H1 (cell line): ENCODE measurements around the gene NLRP7. TPM values are rescaled to one million over a fixed set of nuclear protein-coding genes. Genes with fewer than 3 reads are reported as not detected.

Experiments used
- CTCF ChIA-PET: fragments of 300-600 bp; sonication (Branson Sonifier 250); formaldehyde crosslinking; loops from one replicate; lab custom pipeline; 2021; ENCODE audit not compliant: partially characterized antibody; lab: Charles Lee
- POLR2A ChIA-PET: fragments of 300-600 bp; sonication (Branson Sonifier 250); formaldehyde crosslinking; loops from one replicate; lab custom pipeline; 2021; ENCODE audit warnings: inconsistent platforms; ENCODE audit not compliant: partially characterized antibody; lab: Charles Lee
- DNase-seq, 2 experiments: peaks; one replicate each; pipeline versions ENCODE4 v3.0.0 to v3.0.0-alpha.2; 2010 to 2022; ENCODE audit warnings: low spot score in 2 of 2, low read depth in 1 of 2, mixed read lengths in 1 of 2
- FAIRE-seq: peaks from 2 replicates; lab custom pipeline; 2011; peaks lifted over from hg19 to GRCh38; lab: Jason Lieb, UNC
- H2AFZ ChIP-seq: 2 replicates; pipeline ENCODE4 v1.8.1; 2012; ENCODE audit warnings: low read length, inconsistent platforms
- H2AK5ac ChIP-seq: 2 replicates; pipeline ENCODE4 v1.6.1; 2013; ENCODE audit warnings: low read depth, low read length
- H2BK120ac ChIP-seq: replicated peaks from 2 replicates; pipeline ENCODE3; 2013; ENCODE audit warnings: low read depth, low read length, inconsistent platforms
- H2BK12ac ChIP-seq: 2 replicates; pipeline ENCODE4 v1.6.1; 2013; ENCODE audit warnings: low read depth, low read length
- H2BK15ac ChIP-seq: 2 replicates; pipeline ENCODE4 v1.6.1; 2013; ENCODE audit warnings: low read length
- H2BK20ac ChIP-seq: 2 replicates; pipeline ENCODE4 v1.6.1; 2013; ENCODE audit warnings: low read length
- H2BK5ac ChIP-seq: 2 replicates; pipeline ENCODE4 v1.6.1; 2013; ENCODE audit warnings: low read depth, low read length
- H3K14ac ChIP-seq: 2 replicates; pipeline ENCODE4 v1.6.1; 2013; ENCODE audit warnings: inconsistent platforms; ENCODE audit not compliant: insufficient read length
- H3K18ac ChIP-seq: 2 replicates; pipeline ENCODE4 v1.6.1; 2013; ENCODE audit warnings: low read length; ENCODE audit errors: extremely low read depth
- H3K23ac ChIP-seq: 2 replicates; pipeline ENCODE4 v1.6.1; 2013; ENCODE audit warnings: inconsistent platforms; ENCODE audit not compliant: insufficient read length
- H3K23me2 ChIP-seq: 2 replicates; pipeline ENCODE4 v1.6.1; 2013; ENCODE audit warnings: low read depth, low read length
- H3K27ac ChIP-seq: 2 replicates; pipeline ENCODE4 v1.6.1; 2011; ENCODE audit warnings: low read depth, low read length, inconsistent platforms
- H3K27me3 ChIP-seq, 4 experiments: replicated peaks in 1 of 4; 1 replicate in 1 of 4; 2 replicates in 3 of 4; pipeline versions ENCODE4 v1.6.1 to v1.8.1; 2011 to 2013; ENCODE audit warnings: low read length in 3 of 4, mild to moderate bottlenecking in 3 of 4, inconsistent platforms in 2 of 4, mixed read lengths in 2 of 4, moderate library complexity in 1 of 4; ENCODE audit not compliant: control insufficient read depth in 3 of 4, insufficient read depth in 3 of 4; ENCODE audit errors: extremely low read depth in 1 of 4
- H3K36me3 ChIP-seq, 4 experiments: 2 replicates each; pipeline versions ENCODE4 v1.6.1 to v1.8.1; 2011 to 2013; ENCODE audit warnings: mild to moderate bottlenecking in 4 of 4, low read length in 3 of 4, moderate library complexity in 2 of 4, control low read depth in 1 of 4, inconsistent platforms in 1 of 4; ENCODE audit not compliant: insufficient read depth in 4 of 4, control insufficient read depth in 2 of 4
- H3K4ac ChIP-seq: replicated peaks from 2 replicates; pipeline ENCODE3; 2013; ENCODE audit warnings: low read length, low read depth, mixed read lengths, inconsistent platforms; ENCODE audit not compliant: insufficient read length
- H3K4me1 ChIP-seq, 4 experiments: replicated peaks in 1 of 4; 1 replicate in 1 of 4; 2 replicates in 3 of 4; pipeline versions ENCODE4 v1.6.1 to v1.8.1; 2011 to 2013; ENCODE audit warnings: low read length in 3 of 4, inconsistent platforms in 2 of 4, mixed read lengths in 1 of 4; ENCODE audit not compliant: insufficient read depth in 4 of 4, control insufficient read depth in 3 of 4
- H3K4me2 ChIP-seq, 2 experiments: 2 replicates each; pipeline versions ENCODE4 v1.6.1 to v1.8.1; 2011 to 2013; ENCODE audit warnings: low read depth in 2 of 2, low read length in 2 of 2, control low read depth in 1 of 2, inconsistent platforms in 1 of 2, mild to moderate bottlenecking in 1 of 2; ENCODE audit not compliant: insufficient read depth in 1 of 2
- H3K4me3 ChIP-seq, 4 experiments: fragments of 200-600, 300-600 bp in 1 of 4; sonication (generic), shearing (Covaris generic), sonication (Bioruptor Twin) in 1 of 4; 2 replicates each; pipeline versions ENCODE4 v1.5.1 to v1.8.1; 2011 to 2016; ENCODE audit warnings: low read length in 4 of 4, low read depth in 3 of 4, control low read depth in 2 of 4, inconsistent platforms in 2 of 4, mild to moderate bottlenecking in 2 of 4, mixed read lengths in 1 of 4, moderate library complexity in 1 of 4; ENCODE audit not compliant: insufficient read depth in 2 of 4; ENCODE audit errors: extremely low read depth in 1 of 4
- H3K56ac ChIP-seq: replicated peaks from 2 replicates; pipeline ENCODE3; 2013; ENCODE audit warnings: low read depth, mild to moderate bottlenecking, mixed read lengths, low read length, inconsistent platforms; ENCODE audit not compliant: insufficient read length
- H3K79me1 ChIP-seq: 2 replicates; pipeline ENCODE4 v1.6.1; 2013; ENCODE audit warnings: low read depth, low read length, control low read depth
- H3K79me2 ChIP-seq, 2 experiments: 2 replicates each; pipeline versions ENCODE4 v1.6.1 to v1.8.1; 2012 to 2013; ENCODE audit warnings: low read length in 2 of 2, mild to moderate bottlenecking in 2 of 2, inconsistent platforms in 1 of 2; ENCODE audit not compliant: insufficient read depth in 2 of 2, control insufficient read depth in 1 of 2
- H3K9ac ChIP-seq, 4 experiments: replicated peaks in 1 of 4; 1 replicate in 1 of 4; 2 replicates in 3 of 4; pipeline versions ENCODE4 v1.6.1 to v1.8.1; 2011 to 2013; ENCODE audit warnings: low read depth in 3 of 4, low read length in 3 of 4, control low read depth in 2 of 4, mild to moderate bottlenecking in 2 of 4, moderate library complexity in 2 of 4, inconsistent platforms in 1 of 4; ENCODE audit errors: extremely low read depth in 1 of 4
- H3K9me3 ChIP-seq, 2 experiments: 2 replicates each; pipeline versions ENCODE4 v1.6.1 to v1.8.1; 2012 to 2013; ENCODE audit warnings: mild to moderate bottlenecking in 2 of 2, moderate library complexity in 2 of 2, control low read depth in 1 of 2, inconsistent platforms in 1 of 2, low read depth in 1 of 2, low read length in 1 of 2, mixed read lengths in 1 of 2; ENCODE audit not compliant: insufficient read depth in 2 of 2
- H4K20me1 ChIP-seq, 2 experiments: replicated peaks in 1 of 2; 2 replicates each; pipeline versions ENCODE3 to v1.8.1; 2011 to 2013; ENCODE audit warnings: inconsistent platforms in 2 of 2, low read length in 2 of 2, mild to moderate bottlenecking in 1 of 2; ENCODE audit not compliant: insufficient read depth in 2 of 2, control insufficient read depth in 1 of 2
- H4K5ac ChIP-seq: 2 replicates; pipeline ENCODE4 v1.6.1; 2013; ENCODE audit warnings: low read length, low read depth, mixed read lengths, inconsistent platforms; ENCODE audit not compliant: insufficient read length
- H4K8ac ChIP-seq: 2 replicates; pipeline ENCODE4 v1.8.0; 2013; ENCODE audit warnings: mild to moderate bottlenecking, moderate library complexity, low read length, inconsistent platforms; ENCODE audit not compliant: insufficient read depth; ENCODE audit errors: extremely low read depth
- H4K91ac ChIP-seq: replicated peaks from 2 replicates; pipeline ENCODE3; 2013; ENCODE audit warnings: low read length, mixed read lengths, inconsistent platforms; ENCODE audit not compliant: insufficient read length
- ATF2 ChIP-seq: IDR thresholded peaks from 2 replicates; pipeline ENCODE4 v1.6.1; 2012; ENCODE audit warnings: low read length, inconsistent platforms
- JUND ChIP-seq: IDR thresholded peaks from 2 replicates; pipeline ENCODE4 v1.6.1; 2011; ENCODE audit warnings: mild to moderate bottlenecking, improper control_type of control experiment, low read length
- MAX ChIP-seq: IDR thresholded peaks from 2 replicates; pipeline ENCODE4 v1.6.1; 2012; ENCODE audit warnings: inconsistent platforms
- POLR2A ChIP-seq, 2 experiments: IDR thresholded peaks; 1 replicate in 1 of 2; 2 replicates in 1 of 2; pipeline ENCODE4 v1.6.1; 2011; ENCODE audit warnings: low read depth in 2 of 2, low read length in 2 of 2, mild to moderate bottlenecking in 2 of 2; ENCODE audit errors: control extremely low read depth in 1 of 2
- SIRT6 ChIP-seq: IDR thresholded peaks from one replicate; pipeline ENCODE4 v1.7.1; 2012; ENCODE audit warnings: low read length, inconsistent platforms
- WGBS, 2 experiments: shearing (Covaris generic) in 1 of 2; methylation state at CpG; one replicate each; pipeline versions ENCODE4 v1.1.6 to v1.1.7; 2013 to 2015; ENCODE audit warnings: low lambda C conversion rate in 2 of 2, mixed read lengths in 2 of 2, inconsistent platforms in 1 of 2, low coverage in 1 of 2, missing lambda C conversion rate in 1 of 2; ENCODE audit not compliant: insufficient replicate concordance in 2 of 2, insufficient coverage in 1 of 2, insufficient read length in 1 of 2; ENCODE audit errors: extremely low coverage in 1 of 2, missing lambda C conversion rate in 1 of 2; 5-methylcytosine and 5-hydroxymethylcytosine counted together
- polyA plus RNA-seq, 7 experiments: library from polyadenylated mRNA; depleted of rRNA in 3 of 7; stranded (reverse) in 5 of 7; unstranded in 2 of 7; fragments of >200 nt in 5 of 7; fragments of 200-250 nt in 2 of 7; gene quantifications; 1 replicate in 5 of 7; 2 replicates in 1 of 7; 4 replicates in 1 of 7; pipeline versions ENCODE4 v1.2.1 to v1.2.3, GENCODE V29; 2011 to 2013; ENCODE audit warnings: missing spikeins in 2 of 7, mixed read lengths in 2 of 7
- total RNA-seq: library from RNA; stranded (reverse); fragmentation: NEBNext Ultra II Directional; extraction: Animal tissue kit (Norgen Biotek cat#: 25700); gene quantifications from 2 replicates; pipeline ENCODE4 v1.2.1, GENCODE V29; 2021

Gene NLRP7
- total and polyA plus RNA-seq, 2 of the 8 experiments (the other 6 are each of a cell fraction or from before 2014, with no cell fraction given) = 0.91 to 1.2 TPM

GRCh38 chr19:54873990-54874389 is 73.3 kb downstream of the NLRP7 start, which contains the start of gene FCAR:
FCAR (plus strand) TSS chr19:54874235; CDS start chr19:54874290, 55 bp downstream.
- Histone ChIP-seq H3K4me3 (no peak within 1 kb of the TSS), H4K20me1 (no peaks in the 10 kb centered on the region), H3K79me2 (no peaks in the 10 kb centered on the region), H3K4me1 (no peaks in the 10 kb centered on the region), H3K27ac (no peak within 1 kb of the TSS), H4K8ac (no peak within 1 kb of the TSS), H3K18ac (no peak within 1 kb of the TSS), H2BK120ac (no peak within 1 kb of the TSS), H3K9ac (no peak within 1 kb of the TSS), H3K27me3 (no peaks in the 10 kb centered on the region), H3K14ac (no peak within 1 kb of the TSS), H3K9me3 (peaks cover 0 to 3% of the 10 kb centered on the region in 2 experiments; a peak in 2 of 4 replicates), H2BK12ac (no peak within 1 kb of the TSS), H3K4me2 (no peak within 1 kb of the TSS), H3K4ac (no peak within 1 kb of the TSS), H2AFZ (no peak within 1 kb of the TSS), H3K23ac (no peak within 1 kb of the TSS), H2BK5ac (no peak within 1 kb of the TSS), H2BK15ac (no peak within 1 kb of the TSS), H4K91ac (no peak within 1 kb of the TSS), H4K5ac (no peak within 1 kb of the TSS), H2BK20ac (no peak within 1 kb of the TSS), H2AK5ac (no peak within 1 kb of the TSS), H3K79me1 (no peaks in the 10 kb centered on the region), H3K56ac (no peak within 1 kb of the TSS), H3K36me3 (no peaks in the 10 kb centered on the region), H3K23me2 (no peaks in the 10 kb centered on the region)
- FAIRE-seq = no peak
- CTCF ChIA-PET = no interaction called here
- DNase-seq = no peak
- WGBS, 2 experiments = 87% methylated on average over 8 of the region's 8 CpGs; no CpG with 5 or more reads in 1 of the 2 experiments
- POLR2A ChIA-PET = no interaction called here
- TF ChIP-seq JUND = no peak
- no peak for TF ChIP-seq MAX
- TF ChIP-seq POLR2A (IDR thresholded peaks at IDR 0.05; ENCODE audit: control extremely low read depth in 1 of 2, low read depth in 2 of 2, low read length in 2 of 2) = no peak
- TF ChIP-seq ATF2 = no peak
- no peak for TF ChIP-seq SIRT6
